Central memory CD4-positive, alpha-beta T cell (primary cell): Measurements from ENCODE around the gene PYGB.
A peak's percentile ranks its signal among the peaks of the same experiment; 100 is the strongest.

ENCODE experiments used
- DNase-seq: peaks from one replicate; pipeline ENCODE4 v3.0.0; 2022
- total RNA-seq, 3 experiments: gene quantifications; one replicate each; lab custom pipeline; 2026; lab: John Stamatoyannopoulos, UW

PYGB gene
- total RNA-seq = 71.0 to 81.0 (median 75.3) reads per million in 3 experiments

GRCh38 chr20:25247956-25248785, at the start of gene PYGB:
TSS of gene PYGB (plus strand) at chr20:25248085. CDS start at chr20:25248179, 94 bp downstream.
- DNase-seq = peak; percentile 68

GRCh38 chr20:25198663-25199383, 49.1 kb upstream of the PYGB start:
- no peak for DNase-seq

GRCh38 chr20:25199473-25200260, 48.2 kb upstream of the PYGB start:
- DNase-seq = no peak

- no peak for DNase-seq
These were observed 44.8 kb upstream of the PYGB start for GRCh38 chr20:25203089-25203488.

- no peak for DNase-seq
These were observed 44.0 kb upstream of the PYGB start for GRCh38 chr20:25203871-25204320.

- DNase-seq = no peak
These were observed 43.2 kb upstream of the PYGB start for GRCh38 chr20:25204550-25205276.

GRCh38 chr20:25205277-25206062, 42.4 kb upstream of the PYGB start:
- no peak for DNase-seq

GRCh38 chr20:25206063-25206403, 41.9 kb upstream of the PYGB start:
- no peak for DNase-seq

GRCh38 chr20:25206548-25206947, 41.3 kb upstream of the PYGB start:
- no peak for DNase-seq

GRCh38 chr20:25207149-25207959, 40.5 kb upstream of the PYGB start:
- DNase-seq = no peak

GRCh38 chr20:25207960-25208534, 39.8 kb upstream of the PYGB start:
- DNase-seq = no peak

- DNase-seq = no peak
These were observed 38.5 kb upstream of the PYGB start for GRCh38 chr20:25209400-25209799.

GRCh38 chr20:25209911-25210310, 38.0 kb upstream of the PYGB start:
- no peak for DNase-seq

- no peak for DNase-seq
These were observed 36.6 kb upstream of the PYGB start for GRCh38 chr20:25211273-25211672.

- no peak for DNase-seq
These were observed 35.6 kb upstream of the PYGB start for GRCh38 chr20:25212242-25212641.

GRCh38 chr20:25213566-25214425, 34.1 kb upstream of the PYGB start:
- DNase-seq = no peak

GRCh38 chr20:25214426-25214790, 33.5 kb upstream of the PYGB start:
- no peak for DNase-seq

GRCh38 chr20:25214819-25215218, 33.1 kb upstream of the PYGB start:
- no peak for DNase-seq

- DNase-seq = no peak
These were observed 32.4 kb upstream of the PYGB start for GRCh38 chr20:25215521-25215920.
